Ascending aorta (tissue), 2 donors: ENCODE data around the gene SLC2A13. TPM values are rescaled to one million over a fixed set of nuclear protein-coding genes. Genes with fewer than 3 reads are reported as not detected.
"Not testable (repeated sequence)": the region's sequence is repeated elsewhere in the genome, so short reads cannot be mapped to it uniquely, and the experiment has no call there.

ENCODE experiments used
- DNase-seq, 2 donors: peaks; one replicate each; pipeline ENCODE4 v3.0.0-alpha.2; 2019; ENCODE audit warnings: low spot score in 2 of 2
- H3K27ac ChIP-seq, 2 donors: fragments of 200-600 bp; sonication (generic); one replicate each; pipeline ENCODE4 v1.5.1; 2016 to 2017; ENCODE audit warnings: mild to moderate bottlenecking in 1 of 2
- H3K27me3 ChIP-seq: fragments of 200-600 bp; sonication (generic); one replicate; pipeline ENCODE4 v1.5.1; 2017
- H3K36me3 ChIP-seq, 2 donors: fragments of 200-600 bp; sonication (generic); one replicate each; pipeline ENCODE4 v1.5.1; 2016
- H3K4me1 ChIP-seq, 2 donors: fragments of 200-600 bp; sonication (generic); one replicate each; pipeline ENCODE4 v1.5.1; 2016 to 2017; ENCODE audit warnings: mild to moderate bottlenecking in 1 of 2
- H3K4me3 ChIP-seq, 2 donors: fragments of 200-600 bp; sonication (generic); one replicate each; pipeline ENCODE4 v1.5.1; 2016 to 2017; ENCODE audit warnings: mild to moderate bottlenecking in 1 of 2
- H3K9me3 ChIP-seq, 2 donors: fragments of 200-600 bp; sonication (generic); one replicate each; pipeline ENCODE4 v1.5.1; 2016
- intact Hi-C: fragments of 100-400 bp; cut with DNase I; formaldehyde crosslinking; loops from one replicate; pipeline ENCODE4 v1.15.1; 2023
- total RNA-seq: library from RNA; depleted of rRNA; stranded (reverse); fragments of >200 nt; gene quantifications from one replicate; pipeline ENCODE4 v1.1.0, GENCODE V29; 2016
- TF ChIP-seq, protein P1 (sequence below), 3 experiments: fragments of 200-600 bp in 2 of 3; fragments of 450-650 bp in 1 of 3; sonication (generic) in 2 of 3; IDR thresholded peaks; one replicate each; pipeline ENCODE4 v1.5.1; 2016 to 2019; ENCODE audit warnings: antibody characterized with exemption in 3 of 3, mild to moderate bottlenecking in 1 of 3, moderate library complexity in 1 of 3

Gene SLC2A13
- total RNA-seq, 1 donor from 2014 or later: 23.5 TPM

- H3K9me3 ChIP-seq: peaks cover 0 to 5% of the 10 kb centered on the region in 2 donors
- no peak overlapping the region for H3K27ac ChIP-seq
- H3K36me3 ChIP-seq: no peaks in the 10 kb centered on the region
- intact Hi-C loops: no loop called here
- H3K4me3 ChIP-seq: no peak overlapping the region
- H3K4me1 ChIP-seq: no peaks in the 10 kb centered on the region
- DNase-seq: no peak
- TF ChIP-seq, protein P1, sequence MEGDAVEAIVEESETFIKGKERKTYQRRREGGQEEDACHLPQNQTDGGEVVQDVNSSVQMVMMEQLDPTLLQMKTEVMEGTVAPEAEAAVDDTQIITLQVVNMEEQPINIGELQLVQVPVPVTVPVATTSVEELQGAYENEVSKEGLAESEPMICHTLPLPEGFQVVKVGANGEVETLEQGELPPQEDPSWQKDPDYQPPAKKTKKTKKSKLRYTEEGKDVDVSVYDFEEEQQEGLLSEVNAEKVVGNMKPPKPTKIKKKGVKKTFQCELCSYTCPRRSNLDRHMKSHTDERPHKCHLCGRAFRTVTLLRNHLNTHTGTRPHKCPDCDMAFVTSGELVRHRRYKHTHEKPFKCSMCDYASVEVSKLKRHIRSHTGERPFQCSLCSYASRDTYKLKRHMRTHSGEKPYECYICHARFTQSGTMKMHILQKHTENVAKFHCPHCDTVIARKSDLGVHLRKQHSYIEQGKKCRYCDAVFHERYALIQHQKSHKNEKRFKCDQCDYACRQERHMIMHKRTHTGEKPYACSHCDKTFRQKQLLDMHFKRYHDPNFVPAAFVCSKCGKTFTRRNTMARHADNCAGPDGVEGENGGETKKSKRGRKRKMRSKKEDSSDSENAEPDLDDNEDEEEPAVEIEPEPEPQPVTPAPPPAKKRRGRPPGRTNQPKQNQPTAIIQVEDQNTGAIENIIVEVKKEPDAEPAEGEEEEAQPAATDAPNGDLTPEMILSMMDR (IDR thresholded peaks at IDR 0.05): no peak
- no peaks in the 10 kb centered on the region for H3K27me3 ChIP-seq
Measured at GRCh38 chr12:39815746-39816145, 290.1 kb downstream of the SLC2A13 start.

DNA sequence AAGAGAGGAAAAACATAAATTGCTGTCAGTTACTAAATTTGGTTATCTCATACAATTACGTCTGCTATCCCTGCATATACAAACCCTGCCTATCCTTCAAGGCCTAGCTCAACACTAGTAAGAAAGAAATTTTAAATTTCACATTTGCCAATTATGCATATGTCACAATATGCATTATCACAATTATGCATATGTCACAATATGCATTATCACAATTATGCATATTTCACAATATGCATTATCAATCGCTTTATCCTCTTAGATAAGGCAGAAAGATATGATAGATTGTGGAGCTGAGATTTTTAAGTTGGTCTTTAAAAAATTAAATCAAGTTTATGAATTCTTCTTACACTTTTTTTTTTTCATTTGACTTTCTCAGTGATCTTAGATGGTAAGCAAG is 291.3 kb downstream of the SLC2A13 start:
- no peak for DNase-seq
- Histone ChIP-seq H3K4me3 (no peak overlapping the region), H3K27me3 (no peaks in the 10 kb centered on the region), H3K36me3 (no peaks in the 10 kb centered on the region), H3K27ac (no peak overlapping the region), H3K4me1 (no peaks in the 10 kb centered on the region), H3K9me3 (peaks cover 0 to 5% of the 10 kb centered on the region in 2 donors)
- TF ChIP-seq, protein P1 (IDR thresholded peaks at IDR 0.05): no peak
- intact Hi-C loops: no loop called here

GRCh38 chr12:39813776-39814175 is 292.1 kb downstream of the SLC2A13 start:
- TF ChIP-seq, protein P1 (IDR thresholded peaks at IDR 0.05): no peak

GRCh38 chr12:39812456-39812855 is 293.4 kb downstream of the SLC2A13 start:
- H3K4me1 ChIP-seq, intact Hi-C loops, H3K9me3 ChIP-seq, H3K27ac ChIP-seq, DNase-seq, H3K27me3 ChIP-seq, H3K36me3 ChIP-seq, H3K4me3 ChIP-seq: not testable (repeated sequence)

More at GRCh38 chr12:39813776-39814175, 292.1 kb downstream of the SLC2A13 start:
- Histone ChIP-seq H3K36me3 (no peaks in the 10 kb centered on the region), H3K9me3 (peaks cover 0 to 5% of the 10 kb centered on the region in 2 donors), H3K4me3 (no peak overlapping the region), H3K4me1 (no peaks in the 10 kb centered on the region), H3K27me3 (no peaks in the 10 kb centered on the region), H3K27ac (no peak overlapping the region)
- DNase-seq: no peak
- intact Hi-C loops: no loop called here

DNA sequence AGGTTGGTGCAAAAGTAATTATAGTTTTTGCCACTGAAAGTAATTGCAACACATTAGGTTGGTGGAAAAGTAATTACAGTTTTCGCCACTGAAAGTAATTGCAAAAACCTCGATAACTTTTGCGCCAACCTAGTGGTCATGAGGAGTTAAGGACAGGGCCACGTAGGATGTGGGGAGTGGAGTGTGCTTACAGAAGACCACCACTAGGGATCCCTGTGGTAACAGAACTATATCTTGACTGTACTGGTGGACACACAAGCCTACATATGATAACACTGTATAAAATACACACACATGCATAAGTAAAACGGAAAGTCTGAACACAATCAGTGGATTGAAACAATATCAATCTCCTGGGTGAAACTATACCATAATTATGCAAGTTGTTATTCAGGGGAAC is 298.8 kb downstream of the SLC2A13 start:
- intact Hi-C loops: no loop called here
- H3K27ac ChIP-seq: no peak overlapping the region
- TF ChIP-seq, protein P1 (IDR thresholded peaks at IDR 0.05): no peak

DNA sequence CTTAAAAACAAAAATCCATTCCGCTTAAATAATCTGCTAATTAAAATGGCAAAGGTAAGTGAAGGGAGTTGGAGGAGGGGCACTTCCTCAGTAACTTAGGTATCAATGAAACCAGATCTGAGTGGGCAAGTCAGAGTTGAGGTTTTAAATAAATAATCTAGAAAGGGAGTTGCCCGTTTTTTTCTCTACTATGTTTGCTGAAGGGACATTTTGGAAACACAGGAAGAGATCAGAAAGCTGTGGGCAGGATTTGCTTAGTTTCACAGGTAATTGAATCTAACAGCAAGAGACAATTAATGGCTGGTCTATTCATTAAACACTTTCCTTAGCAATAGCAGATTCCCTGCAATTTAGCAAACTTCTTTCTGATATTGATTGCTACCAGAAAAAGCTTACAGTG is 300.2 kb downstream of the SLC2A13 start:
- no peak overlapping the region for H3K4me3 ChIP-seq
- H3K9me3 ChIP-seq: no peaks in the 10 kb centered on the region
- no peak for DNase-seq
- no peaks in the 10 kb centered on the region for H3K36me3 ChIP-seq
- H3K27ac ChIP-seq: no peak overlapping the region
- no peaks in the 10 kb centered on the region for H3K4me1 ChIP-seq
- intact Hi-C loops: no loop called here
- TF ChIP-seq, protein P1 (IDR thresholded peaks at IDR 0.05): no peak
- no peaks in the 10 kb centered on the region for H3K27me3 ChIP-seq

More for the DNA sequence above, 298.8 kb downstream of the SLC2A13 start:
- Histone ChIP-seq H3K9me3 (peaks cover 0 to 5% of the 10 kb centered on the region in 2 donors), H3K27me3 (no peaks in the 10 kb centered on the region), H3K36me3 (no peaks in the 10 kb centered on the region), H3K4me3 (no peak overlapping the region), H3K4me1 (no peaks in the 10 kb centered on the region)
- no peak for DNase-seq
